Neural progenitor cell (in vitro differentiated cells): ENCODE data around the gene PSMB7. TPM values are rescaled to one million over a fixed set of nuclear protein-coding genes. Genes with fewer than 3 reads are reported as not detected.
A peak's percentile ranks its signal among the peaks of the same experiment; 100 is the strongest.

Experiments used
- DNase-seq: peaks from one replicate; pipeline ENCODE4 v3.0.0-alpha.2; 2016; ENCODE audit warnings: low spot score
- H2AFZ ChIP-seq: fragments of 200-600 bp; sonication (generic); replicated peaks from 2 replicates; pipeline ENCODE4 v1.6.1; 2016; ENCODE audit warnings: antibody characterized with exemption
- H3F3A ChIP-seq: fragments of 200-600 bp; sonication (generic); 2 replicates; pipeline ENCODE4 v1.6.1; 2016; ENCODE audit warnings: antibody characterized with exemption, low read depth
- H3K27ac ChIP-seq: fragments of 200-600 bp; sonication (generic); 2 replicates; pipeline ENCODE4 v1.5.1; 2016; ENCODE audit warnings: mild to moderate bottlenecking
- H3K27me3 ChIP-seq: fragments of 200-600 bp; sonication (generic); 2 replicates; pipeline ENCODE4 v1.6.1; 2016; ENCODE audit warnings: mild to moderate bottlenecking, moderate library complexity
- H3K36me3 ChIP-seq: fragments of 200-600 bp; sonication (generic); 2 replicates; pipeline ENCODE4 v1.5.1; 2016
- H3K4me1 ChIP-seq: fragments of 200-600 bp; sonication (generic); 2 replicates; pipeline ENCODE4 v1.6.1; 2016; ENCODE audit warnings: mixed run types
- H3K4me2 ChIP-seq: fragments of 200-600 bp; sonication (generic); 2 replicates; pipeline ENCODE4 v1.6.1; 2016
- H3K4me3 ChIP-seq: fragments of 200-600 bp; sonication (generic); 2 replicates; pipeline ENCODE4 v1.5.1; 2016
- H3K79me2 ChIP-seq: fragments of 200-600 bp; sonication (generic); 2 replicates; pipeline ENCODE4 v1.6.1; 2016; ENCODE audit warnings: low read depth
- H3K9ac ChIP-seq: fragments of 200-600 bp; sonication (generic); 2 replicates; pipeline ENCODE4 v1.6.1; 2016
- H3K9me3 ChIP-seq: fragments of 200-600 bp; sonication (generic); 2 replicates; pipeline ENCODE4 v1.5.1; 2016; ENCODE audit warnings: low read depth
- H4K20me1 ChIP-seq: fragments of 200-600 bp; sonication (generic); 2 replicates; pipeline ENCODE4 v1.6.1; 2016; ENCODE audit warnings: low read depth
- H3K27ac Mint-ChIP-seq: 3 replicates; pipeline ENCODE4 v1.8.0; 2021; ENCODE audit warnings: mixed read lengths
- H3K27me3 Mint-ChIP-seq: 2 replicates; pipeline ENCODE4 v1.8.0; 2022; ENCODE audit warnings: low read depth, mild to moderate bottlenecking, inconsistent platforms, moderate library complexity, mixed read lengths; ENCODE audit not compliant: insufficient read depth
- H3K36me3 Mint-ChIP-seq: 3 replicates; pipeline ENCODE4 v1.8.0; 2021; ENCODE audit warnings: mixed read lengths
- H3K4me1 Mint-ChIP-seq: 3 replicates; pipeline ENCODE4 v1.8.0; 2021; ENCODE audit warnings: mixed read lengths
- H3K4me3 Mint-ChIP-seq: 3 replicates; pipeline ENCODE4 v1.8.0; 2021; ENCODE audit warnings: mild to moderate bottlenecking, moderate library complexity, mixed read lengths
- H3K9me3 Mint-ChIP-seq: 3 replicates; pipeline ENCODE4 v1.8.0; 2020; ENCODE audit warnings: mixed read lengths
- CTCF ChIP-seq: fragments of 200-600 bp; sonication (generic); IDR thresholded peaks from 2 replicates; pipeline ENCODE4 v1.5.1; 2017; ENCODE audit warnings: antibody characterized with exemption, mild to moderate bottlenecking
- EZH2 ChIP-seq: fragments of 200-600 bp; sonication (generic); IDR thresholded peaks from 2 replicates; pipeline ENCODE4 v1.6.1; 2017; ENCODE audit warnings: antibody characterized with exemption, mild to moderate bottlenecking, moderate library complexity
- EZH2phosphoT487 ChIP-seq: fragments of 200-600 bp; sonication (generic); IDR thresholded peaks from 2 replicates; pipeline ENCODE4 v1.6.1; 2017; ENCODE audit warnings: antibody characterized with exemption
- total RNA-seq: library from RNA; depleted of rRNA; stranded (reverse); fragments of >200 nt; gene quantifications from 2 replicates; pipeline ENCODE4 v1.2.3, GENCODE V29; 2015; ENCODE audit warnings: low replicate concordance

The PSMB7 gene
- total RNA-seq, 1 donor from 2014 or later = 249 TPM

- H3K27ac ChIP-seq = peak overlapping the region; percentile 95
- H3K36me3 Mint-ChIP-seq = peaks cover 7% of the 10 kb centered on the region
- H3K27ac Mint-ChIP-seq = peak overlapping the region; percentile 96
- no peaks in the 10 kb centered on the region for H3K9me3 ChIP-seq
- peaks cover 40% of the 10 kb centered on the region for H3K4me1 Mint-ChIP-seq
- peak overlapping the region; percentile 30 for H3K4me3 Mint-ChIP-seq
- no peaks in the 10 kb centered on the region for H3K27me3 ChIP-seq
- TF ChIP-seq EZH2phosphoT487 = no peak
- TF ChIP-seq CTCF = peak; percentile 30
- peak; percentile 27 for TF ChIP-seq EZH2
- H3K27me3 Mint-ChIP-seq = peaks cover 2% of the 10 kb centered on the region
- H3K4me3 ChIP-seq = peak overlapping the region; percentile 40
- peaks cover 80% of the 10 kb centered on the region for H3K79me2 ChIP-seq
- H3K4me2 ChIP-seq = peak overlapping the region; percentile 79
- no peaks in the 10 kb centered on the region for H3K9me3 Mint-ChIP-seq
- H3K9ac ChIP-seq = no peak overlapping the region
- H2AFZ ChIP-seq = no peak overlapping the region
- peaks cover 7% of the 10 kb centered on the region for H3K36me3 ChIP-seq
- H3K4me1 ChIP-seq = peaks cover 59% of the 10 kb centered on the region
- peaks cover 66% of the 10 kb centered on the region for H3F3A ChIP-seq
- DNase-seq = peak; percentile 80
- peaks cover 22% of the 10 kb centered on the region for H4K20me1 ChIP-seq
Observed at GRCh38 chr9:124399323-124399967, 15.8 kb downstream of the PSMB7 start.

- peaks cover 2% of the 10 kb centered on the region for H3K27me3 Mint-ChIP-seq
- H3K4me2 ChIP-seq = peak overlapping the region; percentile 79
- H4K20me1 ChIP-seq = peaks cover 33% of the 10 kb centered on the region
- peak overlapping the region; percentile 40 for H3K4me3 ChIP-seq
- peaks cover 82% of the 10 kb centered on the region for H3K79me2 ChIP-seq
- H3K4me1 ChIP-seq = peaks cover 60% of the 10 kb centered on the region
- no peak overlapping the region for H2AFZ ChIP-seq
- H3K4me1 Mint-ChIP-seq = peaks cover 47% of the 10 kb centered on the region
- peaks cover 7% of the 10 kb centered on the region for H3K36me3 ChIP-seq
- DNase-seq = peak; percentile 71
- peak overlapping the region; percentile 42 for H3K27ac Mint-ChIP-seq
- no peak overlapping the region for H3K4me3 Mint-ChIP-seq
- no peaks in the 10 kb centered on the region for H3K9me3 Mint-ChIP-seq
- no peak overlapping the region for H3K9ac ChIP-seq
- peak overlapping the region; percentile 95 for H3K27ac ChIP-seq
- peaks cover 2% of the 10 kb centered on the region for H3K36me3 Mint-ChIP-seq
- no peaks in the 10 kb centered on the region for H3K27me3 ChIP-seq
- H3K9me3 ChIP-seq = no peaks in the 10 kb centered on the region
- peaks cover 75% of the 10 kb centered on the region for H3F3A ChIP-seq
- no peak for TF ChIP-seq EZH2phosphoT487
- no peak for TF ChIP-seq EZH2
- no peak for TF ChIP-seq CTCF
Observed at GRCh38 chr9:124398191-124398935, 16.9 kb downstream of the PSMB7 start.

GRCh38 chr9:124395826-124396225, 19.4 kb downstream of the PSMB7 start:
- no peak overlapping the region for H3K27ac ChIP-seq
- Mint-ChIP-seq H3K27me3 (peaks cover 3% of the 10 kb centered on the region), H3K4me1 (peaks cover 54% of the 10 kb centered on the region), H3K4me3 (no peak overlapping the region), H3K36me3 (peaks cover 2% of the 10 kb centered on the region), H3K27ac (no peak overlapping the region), H3K9me3 (no peaks in the 10 kb centered on the region)
- no peak for TF ChIP-seq EZH2
- H3K4me3 ChIP-seq = no peak overlapping the region
- no peaks in the 10 kb centered on the region for H3K36me3 ChIP-seq
- H3K9me3 ChIP-seq = no peaks in the 10 kb centered on the region
- peaks cover 82% of the 10 kb centered on the region for H3K79me2 ChIP-seq
- H3F3A ChIP-seq = peaks cover 54% of the 10 kb centered on the region
- no peaks in the 10 kb centered on the region for H3K27me3 ChIP-seq
- DNase-seq = no peak
- H4K20me1 ChIP-seq = peaks cover 54% of the 10 kb centered on the region
- no peak overlapping the region for H3K9ac ChIP-seq
- H3K4me1 ChIP-seq = peaks cover 57% of the 10 kb centered on the region
- no peak overlapping the region for H3K4me2 ChIP-seq
- no peak overlapping the region for H2AFZ ChIP-seq

- H3K27ac Mint-ChIP-seq = no peak overlapping the region
Observed at GRCh38 chr9:124394596-124394995, 20.6 kb downstream of the PSMB7 start.

More at GRCh38 chr9:124394596-124394995, 20.6 kb downstream of the PSMB7 start:
- Mint-ChIP-seq H3K9me3 (no peaks in the 10 kb centered on the region), H3K36me3 (peaks cover 2% of the 10 kb centered on the region), H3K27me3 (peaks cover 3% of the 10 kb centered on the region), H3K4me1 (peaks cover 50% of the 10 kb centered on the region), H3K4me3 (no peak overlapping the region)
- Histone ChIP-seq H3K79me2 (peaks cover 91% of the 10 kb centered on the region), H3K27me3 (no peaks in the 10 kb centered on the region), H4K20me1 (peaks cover 58% of the 10 kb centered on the region), H3K36me3 (no peaks in the 10 kb centered on the region), H2AFZ (no peak overlapping the region), H3K9me3 (no peaks in the 10 kb centered on the region), H3K9ac (no peak overlapping the region), H3K27ac (peak overlapping the region; percentile 38), H3K4me1 (peaks cover 57% of the 10 kb centered on the region), H3K4me2 (no peak overlapping the region), H3K4me3 (no peak overlapping the region), H3F3A (peaks cover 42% of the 10 kb centered on the region)
- no peak for DNase-seq
- TF ChIP-seq CTCF (peak; percentile 36), EZH2 (no peak), EZH2phosphoT487 (no peak)
